HepG2 (cell line): ENCODE data around the gene TMBIM4. TPM values are rescaled to one million over a fixed set of nuclear protein-coding genes. Genes with fewer than 3 reads are reported as not detected.
A peak's percentile ranks its signal among the peaks of the same experiment; 100 is the strongest.

Experiments
- DNMT3B ChIP-seq: conservative IDR thresholded peaks from 2 replicates; pipeline ENCODE4 v1.6.1; 2016; ENCODE audit warnings: missing biosample characterization, control low read depth
- KDM2A ChIP-seq: sonication (generic); formaldehyde crosslinking; IDR thresholded peaks from 2 replicates; pipeline ENCODE4 v1.4.0; 2020; ENCODE audit warnings: low read depth, missing genetic modification reagents, borderline replicate concordance
- MATR3 ChIP-seq: sonication (generic); formaldehyde crosslinking; IDR thresholded peaks from 2 replicates; pipeline ENCODE4 v1.4.0; 2020; ENCODE audit warnings: missing genetic modification reagents
- NCOA1 ChIP-seq: sonication (generic); formaldehyde crosslinking; IDR thresholded peaks from 2 replicates; pipeline ENCODE4 v1.9.0; 2021; ENCODE audit warnings: missing genetic modification reagents
- NCOA5 ChIP-seq: sonication (generic); formaldehyde crosslinking; IDR thresholded peaks from 2 replicates; pipeline ENCODE4 v1.4.0; 2020; ENCODE audit warnings: missing genetic modification reagents
- NR1H2 ChIP-seq: sonication (generic); formaldehyde crosslinking; IDR thresholded peaks from 2 replicates; pipeline ENCODE4 v1.8.1; 2022; ENCODE audit warnings: low read depth, missing genetic modification reagents, borderline replicate concordance
- RELA ChIP-seq: sonication (generic); formaldehyde crosslinking; IDR thresholded peaks from 2 replicates; pipeline ENCODE4 v1.4.0; 2020; ENCODE audit warnings: missing genetic modification reagents
- SALL1 ChIP-seq: sonication (generic); formaldehyde crosslinking; IDR thresholded peaks from 2 replicates; pipeline ENCODE4 v1.8.0; 2022; ENCODE audit warnings: mild to moderate bottlenecking, missing genetic modification reagents
- SYNCRIP ChIP-seq: fragments of 200-400 bp; formaldehyde crosslinking; IDR thresholded peaks from 2 replicates; pipeline ENCODE4 v1.6.1; 2018; ENCODE audit warnings: mild to moderate bottlenecking, low read depth, low read length; ENCODE audit not compliant: insufficient read depth
- ZFP90 ChIP-seq: sonication (generic); formaldehyde crosslinking; IDR thresholded peaks from 2 replicates; pipeline ENCODE4 v1.8.0; 2022; ENCODE audit warnings: missing genetic modification reagents, mild to moderate bottlenecking, inconsistent platforms, borderline replicate concordance
- ZNF12 ChIP-seq: sonication (generic); formaldehyde crosslinking; IDR thresholded peaks from 2 replicates; pipeline ENCODE4 v1.5.0; 2020; ENCODE audit warnings: missing genetic modification reagents
- ZNF441 ChIP-seq: sonication (generic); formaldehyde crosslinking; IDR thresholded peaks from 2 replicates; pipeline ENCODE4 v1.7.0; 2021; ENCODE audit warnings: missing genetic modification reagents, borderline replicate concordance
- ZNF652 ChIP-seq: IDR thresholded peaks from 2 replicates; pipeline ENCODE4 v1.6.1; 2016; ENCODE audit warnings: low read depth, borderline replicate concordance
- ZNF703 ChIP-seq: sonication (generic); formaldehyde crosslinking; IDR thresholded peaks from 2 replicates; pipeline ENCODE4 v1.5.1; 2020; ENCODE audit warnings: missing genetic modification reagents, mild to moderate bottlenecking, moderate library complexity, borderline replicate concordance
- ZNF713 ChIP-seq: sonication (generic); formaldehyde crosslinking; IDR thresholded peaks from 2 replicates; pipeline ENCODE4 v1.4.0; 2020; ENCODE audit warnings: mild to moderate bottlenecking, missing genetic modification reagents
- ZNF780A ChIP-seq: sonication (generic); formaldehyde crosslinking; IDR thresholded peaks from 2 replicates; pipeline ENCODE4 v1.8.0; 2022; ENCODE audit warnings: mild to moderate bottlenecking, missing genetic modification reagents, moderate library complexity
- ZSCAN9 ChIP-seq: IDR thresholded peaks from 2 replicates; pipeline ENCODE4 v1.6.1; 2016; ENCODE audit warnings: borderline replicate concordance
- polyA plus RNA-seq, 8 experiments: library from polyadenylated mRNA; depleted of rRNA in 3 of 8; stranded (reverse) in 7 of 8; unstranded in 1 of 8; fragments of >200 nt; fragmentation: Illumina TruSeq in 4 of 8; extraction: Trizol in 4 of 8; gene quantifications; 2 replicates each; pipeline versions ENCODE4 v1.2.1 to v1.2.3, GENCODE V29; 2011 to 2016; ENCODE audit warnings: low read depth in 4 of 8, missing spikeins in 1 of 8, mixed read lengths in 1 of 8; ENCODE audit not compliant: insufficient read depth in 1 of 8
- total RNA-seq, 5 experiments: library from RNA; depleted of rRNA; stranded (reverse); fragments of >200 nt; fragmentation: Illumina TruSeq; extraction: Trizol; gene quantifications; 2 replicates each; pipeline ENCODE4 v1.2.3, GENCODE V29; 2016; ENCODE audit warnings: low read depth in 1 of 5
- TF ChIP-seq, protein P1 (sequence below), 2 experiments: IDR thresholded peaks; 2 replicates each; pipeline ENCODE4 v1.6.1; 2011 to 2012; ENCODE audit warnings: low read length in 2 of 2, borderline replicate concordance in 1 of 2, low read depth in 1 of 2, mild to moderate bottlenecking in 1 of 2, moderate library complexity in 1 of 2
- TF ChIP-seq, protein P2 (sequence below): sonication (generic); formaldehyde crosslinking; IDR thresholded peaks from 2 replicates; pipeline ENCODE4 v1.8.0; 2022; ENCODE audit warnings: missing genetic modification reagents, mild to moderate bottlenecking, borderline replicate concordance
- TF ChIP-seq, protein P3 (sequence below): sonication (generic); formaldehyde crosslinking; IDR thresholded peaks from 2 replicates; pipeline ENCODE4 v1.8.0; 2022; ENCODE audit warnings: low read depth, missing genetic modification reagents
- TF ChIP-seq, protein P4 (sequence below): sonication (generic); formaldehyde crosslinking; conservative IDR thresholded peaks from 2 replicates; pipeline ENCODE4 v1.8.0; 2022; ENCODE audit warnings: missing genetic modification reagents
- TF ChIP-seq, protein P5 (sequence below): sonication (generic); formaldehyde crosslinking; IDR thresholded peaks from 2 replicates; pipeline ENCODE4 v1.4.0; 2020; ENCODE audit warnings: mild to moderate bottlenecking, missing genetic modification reagents

Gene TMBIM4
- total and polyA plus RNA-seq, 2 of the 13 experiments (the other 11 are each of a cell fraction or from before 2014, with no cell fraction given), result 60.5 to 67.7 TPM

DNA sequence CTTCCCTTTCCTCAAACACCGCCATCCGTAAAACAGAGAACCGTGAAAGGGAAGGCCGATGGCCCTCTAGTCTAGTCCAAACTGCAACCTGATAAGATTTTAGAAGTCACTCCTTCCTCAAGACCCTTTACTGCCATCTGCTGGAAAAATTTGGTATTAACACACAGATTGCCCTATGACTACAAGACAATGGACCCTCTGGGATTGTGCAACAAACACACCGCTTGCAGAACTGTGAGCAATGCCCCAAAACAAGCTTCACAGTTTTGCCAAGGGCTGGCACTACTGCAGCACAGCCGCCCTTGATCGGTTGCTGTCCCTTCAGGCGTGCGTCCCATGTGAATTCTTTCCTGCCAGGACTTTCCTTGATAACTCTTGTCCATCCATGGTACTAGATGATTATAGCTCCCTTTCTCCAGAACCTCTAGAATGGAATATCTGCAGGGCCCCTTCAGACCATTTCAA is 62.3 kb downstream of the TMBIM4 start (continued):
- TF ChIP-seq, protein P1, sequence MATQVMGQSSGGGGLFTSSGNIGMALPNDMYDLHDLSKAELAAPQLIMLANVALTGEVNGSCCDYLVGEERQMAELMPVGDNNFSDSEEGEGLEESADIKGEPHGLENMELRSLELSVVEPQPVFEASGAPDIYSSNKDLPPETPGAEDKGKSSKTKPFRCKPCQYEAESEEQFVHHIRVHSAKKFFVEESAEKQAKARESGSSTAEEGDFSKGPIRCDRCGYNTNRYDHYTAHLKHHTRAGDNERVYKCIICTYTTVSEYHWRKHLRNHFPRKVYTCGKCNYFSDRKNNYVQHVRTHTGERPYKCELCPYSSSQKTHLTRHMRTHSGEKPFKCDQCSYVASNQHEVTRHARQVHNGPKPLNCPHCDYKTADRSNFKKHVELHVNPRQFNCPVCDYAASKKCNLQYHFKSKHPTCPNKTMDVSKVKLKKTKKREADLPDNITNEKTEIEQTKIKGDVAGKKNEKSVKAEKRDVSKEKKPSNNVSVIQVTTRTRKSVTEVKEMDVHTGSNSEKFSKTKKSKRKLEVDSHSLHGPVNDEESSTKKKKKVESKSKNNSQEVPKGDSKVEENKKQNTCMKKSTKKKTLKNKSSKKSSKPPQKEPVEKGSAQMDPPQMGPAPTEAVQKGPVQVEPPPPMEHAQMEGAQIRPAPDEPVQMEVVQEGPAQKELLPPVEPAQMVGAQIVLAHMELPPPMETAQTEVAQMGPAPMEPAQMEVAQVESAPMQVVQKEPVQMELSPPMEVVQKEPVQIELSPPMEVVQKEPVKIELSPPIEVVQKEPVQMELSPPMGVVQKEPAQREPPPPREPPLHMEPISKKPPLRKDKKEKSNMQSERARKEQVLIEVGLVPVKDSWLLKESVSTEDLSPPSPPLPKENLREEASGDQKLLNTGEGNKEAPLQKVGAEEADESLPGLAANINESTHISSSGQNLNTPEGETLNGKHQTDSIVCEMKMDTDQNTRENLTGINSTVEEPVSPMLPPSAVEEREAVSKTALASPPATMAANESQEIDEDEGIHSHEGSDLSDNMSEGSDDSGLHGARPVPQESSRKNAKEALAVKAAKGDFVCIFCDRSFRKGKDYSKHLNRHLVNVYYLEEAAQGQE (IDR thresholded peaks at IDR 0.05; ENCODE audit: borderline replicate concordance in 1 of 2, low read depth in 1 of 2, low read length in 2 of 2), result no peak
- TF ChIP-seq ZNF713 (CRISPR knock-in tag) (no peak), MATR3 (CRISPR knock-in tag) (no peak), ZNF12 (no peak; the same call in 1 of the 2 replicates), KDM2A (0 out of 2 replicates have a peak, but pooled peaks have one; percentile 10), ZFP90 (no peak), DNMT3B (CRISPR knock-in tag) (no peak), ZNF652 (CRISPR knock-in tag) (no peak), SYNCRIP (no peak), RELA (no peak), ZNF780A (no peak), NCOA5 (CRISPR knock-in tag) (no peak), SALL1 (CRISPR knock-in tag) (peak; percentile 42; the same call in 1 of the 2 replicates), NCOA1 (CRISPR knock-in tag) (no peak), ZNF441 (CRISPR knock-in tag) (no peak), ZNF703 (CRISPR knock-in tag) (no peak), NR1H2 (CRISPR knock-in tag) (no peak), ZSCAN9 (CRISPR knock-in tag) (no peak)
- TF ChIP-seq, protein P2, sequence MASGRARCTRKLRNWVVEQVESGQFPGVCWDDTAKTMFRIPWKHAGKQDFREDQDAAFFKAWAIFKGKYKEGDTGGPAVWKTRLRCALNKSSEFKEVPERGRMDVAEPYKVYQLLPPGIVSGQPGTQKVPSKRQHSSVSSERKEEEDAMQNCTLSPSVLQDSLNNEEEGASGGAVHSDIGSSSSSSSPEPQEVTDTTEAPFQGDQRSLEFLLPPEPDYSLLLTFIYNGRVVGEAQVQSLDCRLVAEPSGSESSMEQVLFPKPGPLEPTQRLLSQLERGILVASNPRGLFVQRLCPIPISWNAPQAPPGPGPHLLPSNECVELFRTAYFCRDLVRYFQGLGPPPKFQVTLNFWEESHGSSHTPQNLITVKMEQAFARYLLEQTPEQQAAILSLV (CRISPR knock-in tag), result no peak
- TF ChIP-seq, protein P3, sequence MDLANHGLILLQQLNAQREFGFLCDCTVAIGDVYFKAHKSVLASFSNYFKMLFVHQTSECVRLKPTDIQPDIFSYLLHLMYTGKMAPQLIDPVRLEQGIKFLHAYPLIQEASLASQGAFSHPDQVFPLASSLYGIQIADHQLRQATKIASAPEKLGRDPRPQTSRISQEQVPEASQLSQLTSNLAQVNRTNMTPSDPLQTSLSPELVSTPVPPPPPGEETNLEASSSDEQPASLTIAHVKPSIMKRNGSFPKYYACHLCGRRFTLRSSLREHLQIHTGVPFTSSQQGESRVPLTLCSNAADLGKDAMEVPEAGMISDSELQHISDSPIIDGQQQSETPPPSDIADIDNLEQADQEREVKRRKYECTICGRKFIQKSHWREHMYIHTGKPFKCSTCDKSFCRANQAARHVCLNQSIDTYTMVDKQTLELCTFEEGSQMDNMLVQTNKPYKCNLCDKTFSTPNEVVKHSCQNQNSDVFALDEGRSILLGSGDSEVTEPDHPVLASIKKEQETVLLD (CRISPR knock-in tag), result no peak
- TF ChIP-seq, protein P4, sequence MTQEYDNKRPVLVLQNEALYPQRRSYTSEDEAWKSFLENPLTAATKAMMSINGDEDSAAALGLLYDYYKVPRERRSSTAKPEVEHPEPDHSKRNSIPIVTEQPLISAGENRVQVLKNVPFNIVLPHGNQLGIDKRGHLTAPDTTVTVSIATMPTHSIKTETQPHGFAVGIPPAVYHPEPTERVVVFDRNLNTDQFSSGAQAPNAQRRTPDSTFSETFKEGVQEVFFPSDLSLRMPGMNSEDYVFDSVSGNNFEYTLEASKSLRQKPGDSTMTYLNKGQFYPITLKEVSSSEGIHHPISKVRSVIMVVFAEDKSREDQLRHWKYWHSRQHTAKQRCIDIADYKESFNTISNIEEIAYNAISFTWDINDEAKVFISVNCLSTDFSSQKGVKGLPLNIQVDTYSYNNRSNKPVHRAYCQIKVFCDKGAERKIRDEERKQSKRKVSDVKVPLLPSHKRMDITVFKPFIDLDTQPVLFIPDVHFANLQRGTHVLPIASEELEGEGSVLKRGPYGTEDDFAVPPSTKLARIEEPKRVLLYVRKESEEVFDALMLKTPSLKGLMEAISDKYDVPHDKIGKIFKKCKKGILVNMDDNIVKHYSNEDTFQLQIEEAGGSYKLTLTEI (CRISPR knock-in tag), result no peak
- TF ChIP-seq, protein P5, sequence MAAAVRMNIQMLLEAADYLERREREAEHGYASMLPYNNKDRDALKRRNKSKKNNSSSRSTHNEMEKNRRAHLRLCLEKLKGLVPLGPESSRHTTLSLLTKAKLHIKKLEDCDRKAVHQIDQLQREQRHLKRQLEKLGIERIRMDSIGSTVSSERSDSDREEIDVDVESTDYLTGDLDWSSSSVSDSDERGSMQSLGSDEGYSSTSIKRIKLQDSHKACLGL (CRISPR knock-in tag), result no peak
